Activated naive CD4-positive, alpha-beta T cell treated with Interleukin-2 at 50 U/mL for 16 hours (primary cell): ENCODE data around the gene LACTB.

Experiments
- DNase-seq: peaks from one replicate; pipeline ENCODE4 v3.0.0-alpha.2; 2020

The LACTB gene

GRCh38 chr15:63181648-63182047 lies 60.0 kb downstream of the LACTB start:
- no peak for DNase-seq

GRCh38 chr15:63185206-63185605 lies 63.5 kb downstream of the LACTB start:
- DNase-seq: no peak

- no peak for DNase-seq
Observed at GRCh38 chr15:63186065-63186464, 64.4 kb downstream of the LACTB start.

- no peak for DNase-seq
Observed at GRCh38 chr15:63187589-63188226, 66.0 kb downstream of the LACTB start.

GRCh38 chr15:63188247-63188925 lies 66.7 kb downstream of the LACTB start:
- DNase-seq: peak; percentile 33

- peak; percentile 98 for DNase-seq
Observed at GRCh38 chr15:63188926-63189871, 67.5 kb downstream of the LACTB start, which contains the start of gene RAB8B. Gene RAB8B (plus strand): TSS chr15:63189606. CDS start chr15:63189625, 19 bp downstream.

- DNase-seq: no peak
Observed at GRCh38 chr15:63189941-63190768, 68.5 kb downstream of the LACTB start.

GRCh38 chr15:63190769-63191649 lies 69.3 kb downstream of the LACTB start:
- DNase-seq: no peak
